ENCODE data around the gene HGD.

DNA sequence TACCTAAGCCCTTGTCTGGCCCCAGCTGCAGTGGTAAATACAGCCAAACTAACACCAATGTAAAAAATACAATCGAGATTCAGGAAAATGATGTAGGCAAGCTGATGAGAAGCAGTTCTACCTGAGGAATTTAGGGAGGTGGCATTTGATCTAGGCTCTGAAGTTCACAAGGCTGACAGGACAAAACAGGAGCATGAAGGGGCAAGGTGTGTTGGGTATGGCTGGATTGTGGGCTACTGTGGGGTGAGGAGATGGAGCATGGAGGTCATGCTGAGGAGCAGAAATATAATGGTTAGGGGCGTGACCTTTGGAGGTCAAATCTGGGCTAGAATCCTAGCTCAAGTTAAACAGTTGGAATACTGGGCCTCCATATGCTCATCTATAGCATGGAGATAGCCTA, 79.4 kb downstream of the HGD start:
- TF ChIP-seq, protein P1, sequence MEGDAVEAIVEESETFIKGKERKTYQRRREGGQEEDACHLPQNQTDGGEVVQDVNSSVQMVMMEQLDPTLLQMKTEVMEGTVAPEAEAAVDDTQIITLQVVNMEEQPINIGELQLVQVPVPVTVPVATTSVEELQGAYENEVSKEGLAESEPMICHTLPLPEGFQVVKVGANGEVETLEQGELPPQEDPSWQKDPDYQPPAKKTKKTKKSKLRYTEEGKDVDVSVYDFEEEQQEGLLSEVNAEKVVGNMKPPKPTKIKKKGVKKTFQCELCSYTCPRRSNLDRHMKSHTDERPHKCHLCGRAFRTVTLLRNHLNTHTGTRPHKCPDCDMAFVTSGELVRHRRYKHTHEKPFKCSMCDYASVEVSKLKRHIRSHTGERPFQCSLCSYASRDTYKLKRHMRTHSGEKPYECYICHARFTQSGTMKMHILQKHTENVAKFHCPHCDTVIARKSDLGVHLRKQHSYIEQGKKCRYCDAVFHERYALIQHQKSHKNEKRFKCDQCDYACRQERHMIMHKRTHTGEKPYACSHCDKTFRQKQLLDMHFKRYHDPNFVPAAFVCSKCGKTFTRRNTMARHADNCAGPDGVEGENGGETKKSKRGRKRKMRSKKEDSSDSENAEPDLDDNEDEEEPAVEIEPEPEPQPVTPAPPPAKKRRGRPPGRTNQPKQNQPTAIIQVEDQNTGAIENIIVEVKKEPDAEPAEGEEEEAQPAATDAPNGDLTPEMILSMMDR (conservative IDR thresholded peaks at IDR 0.05 in 1 of 2, IDR thresholded peaks at IDR 0.05 in 1 of 2; ENCODE audit: low read depth in 1 of 2, low read length in 2 of 2) = no peak
- TF ChIP-seq EZH2 (IDR thresholded peaks at IDR 0.05; ENCODE audit: low read length, missing control alignments) = no peak

All from fibroblast of lung (primary cell).